ENCODE results near the gene CASP5.

GRCh38 chr11:105004021-105004420 lies 18.9 kb downstream of the CASP5 start:
- TF ChIP-seq CTCF (IDR thresholded peaks at IDR 0.05; ENCODE audit: low read depth, low read length, missing input control): no peak
- TF ChIP-seq MAX (IDR thresholded peaks at IDR 0.05): no peak
- no peak for TF ChIP-seq RAD21 (IDR thresholded peaks at IDR 0.05)
- TF ChIP-seq YY1 (IDR thresholded peaks at IDR 0.05): no peak
- TF ChIP-seq FOXA1 (IDR thresholded peaks at IDR 0.05): no peak
- no peak for TF ChIP-seq RXRA (IDR thresholded peaks at IDR 0.05)
- no peak for TF ChIP-seq TAF1 (conservative IDR thresholded peaks at IDR 0.05)
